HCT116 (cell line): ENCODE data around the gene NAPA. TPM values are rescaled to one million over a fixed set of nuclear protein-coding genes. Genes with fewer than 3 reads are reported as not detected.

ENCODE experiments used
- ATAC-seq: fragments of 200-7000 bp; cut with Tn5 transposase; 2 replicates; pipeline ENCODE4 v1.9.1; 2020; ENCODE audit warnings: mild to moderate bottlenecking, moderate library complexity
- BruUV-seq: library from RNA; stranded (reverse); fragments of 400-500 nt; replicated peaks from 2 replicates; lab custom pipeline; 2021; lab: Mats Ljungman, UMichigan
- CTCF ChIA-PET: fragments of 300-600 bp; sonication (Branson Sonifier 250); formaldehyde crosslinking; loops from one replicate; lab custom pipeline; 2021; ENCODE audit warnings: antibody characterized with exemption; lab: Charles Lee
- POLR2A ChIA-PET: fragments of 300-600, 350-600 bp; sonication (Branson Sonifier 250); formaldehyde crosslinking; loops from one replicate; lab custom pipeline; 2021; ENCODE audit warnings: antibody characterized with exemption; lab: Charles Lee
- RAD21 ChIA-PET, 2 experiments: fragments of 300-600 bp; sonication (Branson Sonifier 250); formaldehyde crosslinking; loops; one replicate each; lab custom pipeline; 2023; ENCODE audit warnings: low total read pairs in 2 of 2; ENCODE audit not compliant: uncharacterized antibody in 2 of 2, unreplicated experiment in 2 of 2, low non-redundant PET in 1 of 2; lab: Charles Lee
- DNase-seq: peaks from one replicate; pipeline ENCODE4 v3.0.0-alpha.2; 2010; ENCODE audit warnings: low read depth, low spot score
- H2AFZ ChIP-seq: fragments of 200-600 bp; shearing (Covaris generic), sonication (generic); 2 replicates; pipeline ENCODE4 v1.6.1; 2017; ENCODE audit warnings: low read depth, mixed run types, mixed read lengths, antibody characterized with exemption, low read length; ENCODE audit not compliant: poor library complexity, severe bottlenecking
- H3K27ac ChIP-seq: 2 replicates; pipeline ENCODE4 v1.5.1; 2012; ENCODE audit warnings: low read depth, low read length
- H3K27me3 ChIP-seq: fragments of 200-600 bp; sonication (generic); 2 replicates; pipeline ENCODE4 v1.6.1; 2016; ENCODE audit warnings: mixed run types, low read length, mixed read lengths; ENCODE audit not compliant: insufficient read depth
- H3K36me3 ChIP-seq, 2 experiments: fragments of 200-500 bp in 1 of 2; fragments of 200-600 bp in 1 of 2; sonication (Bioruptor generic) in 1 of 2; sonication (generic) in 1 of 2; 2 replicates each; pipeline versions ENCODE4 v1.5.1 to v1.6.1; 2014 to 2016; ENCODE audit warnings: low read length in 2 of 2, inconsistent platforms in 1 of 2, mixed read lengths in 1 of 2, mixed run types in 1 of 2; ENCODE audit not compliant: insufficient read depth in 2 of 2, control insufficient read depth in 1 of 2
- H3K4me1 ChIP-seq, 2 experiments: fragments of 200-600 bp in 1 of 2; sonication (generic) in 1 of 2; 2 replicates each; pipeline versions ENCODE4 v1.5.1 to v1.6.1; 2012 to 2017; ENCODE audit warnings: low read length in 2 of 2, inconsistent platforms in 1 of 2, mild to moderate bottlenecking in 1 of 2, mixed read lengths in 1 of 2, mixed run types in 1 of 2, moderate library complexity in 1 of 2; ENCODE audit not compliant: insufficient read depth in 2 of 2, control insufficient read depth in 1 of 2
- H3K4me2 ChIP-seq: fragments of 200-600 bp; sonication (generic); 2 replicates; pipeline ENCODE4 v1.6.1; 2017; ENCODE audit warnings: mixed run types, low read length, mixed read lengths
- H3K4me3 ChIP-seq, 2 experiments: fragments of 200-600 bp in 1 of 2; sonication (generic) in 1 of 2; replicated peaks in 1 of 2; 2 replicates each; pipeline ENCODE4 v1.5.1; 2011 to 2016; ENCODE audit warnings: low read length in 2 of 2, control low read depth in 1 of 2, low read depth in 1 of 2, mild to moderate bottlenecking in 1 of 2, mixed read lengths in 1 of 2, mixed run types in 1 of 2
- H3K79me2 ChIP-seq: fragments of 200-600 bp; sonication (generic); 2 replicates; pipeline ENCODE4 v1.6.1; 2017; ENCODE audit warnings: mild to moderate bottlenecking, mixed run types, low read length, moderate library complexity, mixed read lengths; ENCODE audit not compliant: insufficient read depth
- H3K9ac ChIP-seq: fragments of 200-600 bp; sonication (generic); 2 replicates; pipeline ENCODE4 v1.6.1; 2016; ENCODE audit warnings: low read length, mixed read lengths
- H3K9me2 ChIP-seq: fragments of 200-600 bp; sonication (generic), shearing (Covaris generic); 2 replicates; pipeline ENCODE4 v1.6.1; 2017; ENCODE audit warnings: mixed run types, mild to moderate bottlenecking, moderate library complexity; ENCODE audit not compliant: insufficient read depth
- H3K9me3 ChIP-seq, 2 experiments: fragments of 200-500 bp in 1 of 2; fragments of 200-600 bp in 1 of 2; sonication (Bioruptor generic) in 1 of 2; sonication (generic) in 1 of 2; 2 replicates each; pipeline ENCODE4 v1.6.1; 2014 to 2017; ENCODE audit warnings: low read length in 2 of 2, mixed read lengths in 2 of 2, inconsistent platforms in 1 of 2, low read depth in 1 of 2, mild to moderate bottlenecking in 1 of 2, mixed run types in 1 of 2, moderate library complexity in 1 of 2; ENCODE audit not compliant: control insufficient read depth in 1 of 2, insufficient read depth in 1 of 2
- H4K20me1 ChIP-seq: fragments of 200-600 bp; sonication (generic), shearing (Covaris generic); 2 replicates; pipeline ENCODE4 v1.6.1; 2017; ENCODE audit warnings: mixed run types, mild to moderate bottlenecking, moderate library complexity; ENCODE audit not compliant: insufficient read depth
- CBX3 ChIP-seq: IDR thresholded peaks from 2 replicates; pipeline ENCODE4 v1.6.1; 2012; ENCODE audit warnings: low read depth
- CTCF ChIP-seq, 3 experiments: fragments of 200-600 bp in 1 of 3; sonication (generic) in 1 of 3; IDR thresholded peaks in 2 of 3; conservative IDR thresholded peaks in 1 of 3; 2 replicates each; pipeline ENCODE4 v1.5.1; 2012 to 2017; ENCODE audit warnings: low read depth in 2 of 3, low read length in 2 of 3, antibody characterized with exemption in 1 of 3, borderline replicate concordance in 1 of 3, control low read depth in 1 of 3, mild to moderate bottlenecking in 1 of 3, mixed read lengths in 1 of 3, mixed run types in 1 of 3, moderate library complexity in 1 of 3; ENCODE audit not compliant: insufficient read depth in 1 of 3
- JUND ChIP-seq: IDR thresholded peaks from 2 replicates; pipeline ENCODE4 v1.6.1; 2012
- RAD21 ChIP-seq: IDR thresholded peaks from 2 replicates; pipeline ENCODE4 v1.6.1; 2012; ENCODE audit warnings: low read depth, mild to moderate bottlenecking
- TCF7L2 ChIP-seq: IDR thresholded peaks from 2 replicates; pipeline ENCODE4 v1.7.0; 2011; ENCODE audit warnings: borderline replicate concordance, inconsistent platforms; ENCODE audit not compliant: insufficient read depth, insufficient read length; ENCODE audit errors: extremely low read depth
- ZNF274 ChIP-seq: fragments of 200-500 bp; sonication (Bioruptor generic); IDR thresholded peaks from 2 replicates; pipeline ENCODE4 v1.6.1; 2014; ENCODE audit warnings: mild to moderate bottlenecking, low read depth, low read length, inconsistent platforms
- intact Hi-C: fragments of 100-400 bp; cut with micrococcal nuclease; formaldehyde crosslinking; loops from 2 replicates; pipeline ENCODE4 v1.10.0; 2022
- total RNA-seq: library from RNA; stranded (reverse); gene quantifications from one replicate; pipeline ENCODE4 v1.2.1, GENCODE V29; 2021; ENCODE audit not compliant: unreplicated experiment

The NAPA gene
- total RNA-seq, 1 experiment from 2014 or later, result 58.8 TPM

GRCh38 chr19:47541518-47541917 is 26.7 kb upstream of the NAPA start:
- no peak for TF ChIP-seq ZNF274
- TF ChIP-seq CBX3, result no peak
- TF ChIP-seq JUND, result no peak
- H3K4me2 ChIP-seq, result no peak overlapping the region
- H4K20me1 ChIP-seq, result no peaks in the 10 kb centered on the region
- no peak overlapping the region for H3K27ac ChIP-seq
- no peaks in the 10 kb centered on the region for H3K9me3 ChIP-seq
- H3K27me3 ChIP-seq, result no peaks in the 10 kb centered on the region
- H3K36me3 ChIP-seq, result no peaks in the 10 kb centered on the region
- ChIA-PET POLR2A (no interaction called here), RAD21 (no interaction called here), CTCF (no interaction called here)
- BruUV-seq, result no TSS peak
- H2AFZ ChIP-seq, result no peak overlapping the region
- no peaks in the 10 kb centered on the region for H3K79me2 ChIP-seq
- H3K9me2 ChIP-seq, result no peaks in the 10 kb centered on the region
- ATAC-seq (no peak), DNase-seq (no peak)
- no peaks in the 10 kb centered on the region for H3K4me1 ChIP-seq
- H3K9ac ChIP-seq, result no peak overlapping the region
- intact Hi-C loops, result no loop called here
- H3K4me3 ChIP-seq, result no peak overlapping the region

- DNase-seq, result no peak
- BruUV-seq, result no TSS peak
- POLR2A ChIA-PET, result no interaction called here
These were observed 25.9 kb upstream of the NAPA start for GRCh38 chr19:47540748-47541147.

More at GRCh38 chr19:47540748-47541147, 25.9 kb upstream of the NAPA start:
- no peak overlapping the region for H3K9ac ChIP-seq
- H3K27ac ChIP-seq, result no peak overlapping the region
- TF ChIP-seq TCF7L2 (no peak), CTCF (IDR thresholded peaks at IDR 0.05 in 2 of 3, conservative IDR thresholded peaks at IDR 0.05 in 1 of 3; ENCODE audit: borderline replicate concordance in 1 of 3, insufficient read depth in 1 of 3, low read depth in 2 of 3, low read length in 2 of 3) (0 out of 6 replicates have a peak, but pooled peaks of 1 of the 3 experiments have one; percentile 2), RAD21 (0 out of 2 replicates have a peak, but pooled peaks have one; percentile 2)
- ChIA-PET RAD21 (no interaction called here), CTCF (interaction anchor here (0.6 kb wide), 1 partner anchor 15 kb away, joined by 3 read pairs; no protein-coding TSS in a partner anchor)
- ATAC-seq, result no peak
- no peaks in the 10 kb centered on the region for H3K4me1 ChIP-seq
- H3K4me3 ChIP-seq, result no peak overlapping the region
- H2AFZ ChIP-seq, result no peak overlapping the region
- no peaks in the 10 kb centered on the region for H3K27me3 ChIP-seq
- intact Hi-C loops, result no loop called here
- no peaks in the 10 kb centered on the region for H3K79me2 ChIP-seq
- no peaks in the 10 kb centered on the region for H4K20me1 ChIP-seq
- H3K9me2 ChIP-seq, result no peaks in the 10 kb centered on the region
- H3K36me3 ChIP-seq, result no peaks in the 10 kb centered on the region
- no peak overlapping the region for H3K4me2 ChIP-seq
- no peaks in the 10 kb centered on the region for H3K9me3 ChIP-seq
